GM12892 (cell line): Measurements from ENCODE around the gene COL11A2.

Experiments
- POLR2A ChIP-seq: IDR thresholded peaks from 2 replicates; pipeline ENCODE4 v1.6.1; 2011; ENCODE audit warnings: low read depth, low read length, control low read depth
- TAF1 ChIP-seq: IDR thresholded peaks from 2 replicates; pipeline ENCODE4 v1.6.1; 2011; ENCODE audit warnings: low read depth, mild to moderate bottlenecking, control low read depth, low read length, borderline replicate concordance

DNA sequence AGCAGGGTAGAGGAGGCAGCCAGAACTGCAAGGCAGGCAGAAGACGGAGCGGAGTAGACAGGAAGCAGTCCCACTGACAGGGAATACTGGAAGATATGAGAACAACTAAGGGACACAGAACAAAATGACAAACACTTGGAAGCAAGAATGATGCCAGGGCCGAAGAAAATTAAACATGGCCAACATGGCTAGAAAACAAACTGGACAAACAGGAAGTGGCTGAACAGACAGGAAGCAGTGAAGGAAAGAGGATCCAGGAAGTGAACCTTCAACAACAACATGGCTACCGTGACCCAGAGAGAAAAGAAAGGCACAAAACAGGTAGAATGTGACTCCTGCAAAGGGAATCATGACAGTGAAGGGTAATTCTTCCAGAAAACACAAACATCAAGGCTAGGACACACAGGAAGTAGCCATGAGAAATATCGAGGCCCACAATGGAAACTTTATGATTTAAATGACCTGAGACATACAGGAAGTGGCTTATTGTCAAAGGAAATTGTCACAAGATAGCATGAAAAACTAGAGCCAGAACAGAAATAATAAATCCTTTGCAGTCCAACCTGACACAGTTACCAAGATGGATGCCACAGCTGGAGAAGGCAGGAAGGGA lies 9.1 kb downstream of the COL11A2 start:
- TF ChIP-seq TAF1 (no peak), POLR2A (no peak)
